Endodermal cell (in vitro differentiated cells): ENCODE results near the gene AARS2. TPM values are rescaled to one million over a fixed set of nuclear protein-coding genes. Genes with fewer than 3 reads are reported as not detected.

ENCODE experiments used
- DNase-seq: peaks from one replicate; pipeline ENCODE4 v3.0.0-alpha.2; 2017
- H3K27ac ChIP-seq: 2 replicates; pipeline ENCODE4 v1.5.1; 2013; ENCODE audit warnings: mild to moderate bottlenecking, low read depth, low read length, moderate library complexity
- H3K27me3 ChIP-seq: 2 replicates; pipeline ENCODE4 v1.6.1; 2013; ENCODE audit warnings: mild to moderate bottlenecking, low read length, moderate library complexity; ENCODE audit not compliant: insufficient read depth, control insufficient read depth, poor library complexity, severe bottlenecking
- H3K36me3 ChIP-seq: 2 replicates; pipeline ENCODE4 v1.7.0; 2013; ENCODE audit warnings: mild to moderate bottlenecking, low read length, moderate library complexity; ENCODE audit not compliant: control insufficient read depth, insufficient read depth
- H3K4me1 ChIP-seq: one replicate; pipeline ENCODE4 v1.7.0; 2013; ENCODE audit warnings: low read length; ENCODE audit not compliant: control insufficient read depth, insufficient read depth
- H3K4me3 ChIP-seq: 2 replicates; pipeline ENCODE4 v1.5.1; 2013; ENCODE audit warnings: mild to moderate bottlenecking, low read length, moderate library complexity
- H3K9ac ChIP-seq: 2 replicates; pipeline ENCODE4 v1.6.1; 2013; ENCODE audit warnings: mild to moderate bottlenecking, low read length, moderate library complexity; ENCODE audit not compliant: poor library complexity, severe bottlenecking; ENCODE audit errors: extremely low read depth
- H3K9me3 ChIP-seq: 2 replicates; pipeline ENCODE4 v1.6.1; 2013; ENCODE audit warnings: mild to moderate bottlenecking, low read length, moderate library complexity; ENCODE audit not compliant: control insufficient read depth
- H3K27ac Mint-ChIP-seq: 2 replicates; pipeline ENCODE4 v1.8.0; 2020; ENCODE audit warnings: mixed read lengths
- H3K27me3 Mint-ChIP-seq: 2 replicates; pipeline ENCODE4 v1.8.0; 2021; ENCODE audit warnings: mild to moderate bottlenecking, mixed read lengths; ENCODE audit not compliant: insufficient read depth
- H3K36me3 Mint-ChIP-seq: 2 replicates; pipeline ENCODE4 v1.8.0; 2020; ENCODE audit warnings: low read depth, mixed read lengths
- H3K4me1 Mint-ChIP-seq: 2 replicates; pipeline ENCODE4 v1.8.0; 2020; ENCODE audit warnings: mixed read lengths
- H3K4me3 Mint-ChIP-seq: 2 replicates; pipeline ENCODE4 v1.8.0; 2020; ENCODE audit warnings: mild to moderate bottlenecking, moderate library complexity, mixed read lengths
- H3K9me3 Mint-ChIP-seq: 2 replicates; pipeline ENCODE4 v1.8.0; 2020; ENCODE audit warnings: mild to moderate bottlenecking, mixed read lengths
- WGBS, 2 experiments: methylation state at CpG; one replicate each; pipeline versions ENCODE4 v1.1.5 to v1.1.7; 2013; ENCODE audit warnings: missing lambda C conversion rate in 2 of 2, mixed read lengths in 1 of 2; ENCODE audit not compliant: insufficient coverage in 1 of 2, insufficient read length in 1 of 2; 5-methylcytosine and 5-hydroxymethylcytosine counted together
- total RNA-seq, 2 donors: library from RNA; stranded (reverse); fragmentation: NEBNext Ultra II Directional in 1 of 2; extraction: Animal tissue kit (Norgen Biotek cat#: 25700) in 1 of 2; gene quantifications; 2 replicates in 1 of 2; 3 replicates in 1 of 2; pipeline ENCODE4 v1.2.1, GENCODE V29; 2021
- TF ChIP-seq, protein P1 (sequence below): fragments of 200-600 bp; sonication (generic); conservative IDR thresholded peaks from 2 replicates; pipeline ENCODE4 v1.5.0; 2021; ENCODE audit warnings: antibody characterized with exemption, mild to moderate bottlenecking

The AARS2 gene
- total RNA-seq, 2 donors from 2014 or later, result 22.9 to 24.7 TPM

DNA sequence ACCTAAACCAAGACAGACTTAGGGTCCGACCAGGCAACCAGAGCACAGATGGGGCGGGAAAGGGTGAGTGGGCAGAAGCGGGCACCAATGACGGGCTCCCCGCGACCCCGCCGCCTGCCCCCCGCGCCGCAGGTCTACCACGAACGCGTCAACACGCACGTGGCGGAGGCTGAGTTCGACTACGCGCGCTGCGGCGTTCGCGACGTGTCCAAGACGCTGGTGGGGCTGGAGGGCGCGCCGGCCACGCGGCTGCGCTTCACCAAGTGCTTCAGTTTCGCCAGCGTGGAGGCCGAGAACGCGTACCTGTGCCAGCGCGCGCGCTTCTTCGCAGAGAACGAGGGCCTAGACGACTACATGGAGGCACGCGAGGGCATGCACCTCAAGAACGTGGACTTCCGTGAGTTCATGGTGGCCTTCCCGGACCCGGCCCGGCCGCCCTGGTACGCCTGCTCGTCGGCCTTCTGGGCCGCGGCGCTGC is 37.8 kb downstream of the AARS2 start:
- peaks cover 85% of the 10 kb centered on the region for H3K27me3 Mint-ChIP-seq
- no peaks in the 10 kb centered on the region for H3K36me3 ChIP-seq
- peaks cover 89% of the 10 kb centered on the region for H3K27me3 ChIP-seq
- DNase-seq, result no peak
- peaks cover 2% of the 10 kb centered on the region for H3K36me3 Mint-ChIP-seq
- H3K9me3 ChIP-seq, result no peaks in the 10 kb centered on the region
- H3K27ac ChIP-seq, result no peak overlapping the region
- peaks cover 3% of the 10 kb centered on the region for H3K4me1 Mint-ChIP-seq
- 91 to 98% methylated on average over 53 to 59 of the region's 59 CpGs for WGBS, 2 experiments
- H3K27ac Mint-ChIP-seq, result no peak overlapping the region
- H3K4me3 Mint-ChIP-seq, result no peak overlapping the region
- no peak overlapping the region for H3K9ac ChIP-seq
- TF ChIP-seq, protein P1, sequence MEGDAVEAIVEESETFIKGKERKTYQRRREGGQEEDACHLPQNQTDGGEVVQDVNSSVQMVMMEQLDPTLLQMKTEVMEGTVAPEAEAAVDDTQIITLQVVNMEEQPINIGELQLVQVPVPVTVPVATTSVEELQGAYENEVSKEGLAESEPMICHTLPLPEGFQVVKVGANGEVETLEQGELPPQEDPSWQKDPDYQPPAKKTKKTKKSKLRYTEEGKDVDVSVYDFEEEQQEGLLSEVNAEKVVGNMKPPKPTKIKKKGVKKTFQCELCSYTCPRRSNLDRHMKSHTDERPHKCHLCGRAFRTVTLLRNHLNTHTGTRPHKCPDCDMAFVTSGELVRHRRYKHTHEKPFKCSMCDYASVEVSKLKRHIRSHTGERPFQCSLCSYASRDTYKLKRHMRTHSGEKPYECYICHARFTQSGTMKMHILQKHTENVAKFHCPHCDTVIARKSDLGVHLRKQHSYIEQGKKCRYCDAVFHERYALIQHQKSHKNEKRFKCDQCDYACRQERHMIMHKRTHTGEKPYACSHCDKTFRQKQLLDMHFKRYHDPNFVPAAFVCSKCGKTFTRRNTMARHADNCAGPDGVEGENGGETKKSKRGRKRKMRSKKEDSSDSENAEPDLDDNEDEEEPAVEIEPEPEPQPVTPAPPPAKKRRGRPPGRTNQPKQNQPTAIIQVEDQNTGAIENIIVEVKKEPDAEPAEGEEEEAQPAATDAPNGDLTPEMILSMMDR, result no peak
- no peak overlapping the region for H3K4me3 ChIP-seq
- H3K9me3 Mint-ChIP-seq, result no peaks in the 10 kb centered on the region
- no peaks in the 10 kb centered on the region for H3K4me1 ChIP-seq

DNA sequence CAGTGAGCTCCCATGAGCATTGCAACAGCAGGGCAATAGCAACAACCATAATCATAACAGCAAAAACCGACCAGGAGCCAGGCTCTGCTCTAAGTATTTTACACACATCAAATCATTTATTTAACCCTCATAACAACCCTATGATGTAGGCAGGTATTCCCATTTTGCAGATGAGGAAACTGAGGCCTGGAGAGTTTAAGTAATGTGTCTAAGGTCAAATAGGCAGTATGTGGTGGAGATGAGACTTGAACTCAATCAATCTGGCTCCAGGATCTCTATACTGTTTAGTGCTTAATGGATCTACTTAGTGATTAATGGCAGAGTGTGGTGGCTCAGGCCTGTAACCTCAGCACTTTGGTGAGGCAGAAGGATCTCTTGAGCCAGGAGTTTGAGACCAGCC is 39.5 kb downstream of the AARS2 start:
- Mint-ChIP-seq H3K4me1 (peaks cover 3% of the 10 kb centered on the region), H3K9me3 (no peaks in the 10 kb centered on the region), H3K36me3 (peaks cover 2% of the 10 kb centered on the region), H3K4me3 (no peak overlapping the region), H3K27me3 (peaks cover 85% of the 10 kb centered on the region), H3K27ac (no peak overlapping the region)
- Histone ChIP-seq H3K9ac (no peak overlapping the region), H3K36me3 (no peaks in the 10 kb centered on the region), H3K4me1 (no peaks in the 10 kb centered on the region), H3K4me3 (no peak overlapping the region), H3K27me3 (peaks cover 89% of the 10 kb centered on the region), H3K9me3 (no peaks in the 10 kb centered on the region), H3K27ac (no peak overlapping the region)
- DNase-seq, result no peak
- TF ChIP-seq, protein P1, result no peak
- 75% methylated on average over 1 of the region's 1 CpG; no CpG with 5 or more reads in 1 of the 2 experiments for WGBS, 2 experiments

DNA sequence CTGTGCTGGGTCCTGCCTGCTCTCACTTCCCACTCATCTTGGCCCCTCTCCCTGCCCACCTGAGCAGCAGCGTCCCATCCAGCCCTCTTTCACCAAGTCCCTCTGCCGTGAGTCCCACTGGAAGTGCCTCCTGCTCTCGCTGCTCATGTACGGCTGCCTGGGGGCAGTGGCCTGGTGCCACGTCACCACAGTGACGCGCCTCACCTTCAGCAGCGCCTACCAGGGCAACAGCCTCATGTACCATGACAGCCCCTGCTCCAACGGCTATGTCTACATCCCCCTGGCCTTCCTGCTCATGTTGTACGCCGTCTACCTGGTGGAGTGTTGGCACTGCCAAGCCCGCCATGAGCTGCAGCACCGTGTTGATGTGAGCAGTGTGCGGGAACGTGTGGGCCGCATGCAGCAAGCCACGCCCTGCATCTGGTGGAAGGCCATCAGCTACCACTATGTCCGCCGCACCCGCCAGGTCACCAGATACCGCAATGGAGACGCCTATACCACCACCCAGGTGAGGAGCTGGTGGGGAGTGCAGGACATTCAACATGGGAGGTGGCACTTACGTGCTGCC is 40.1 kb downstream of the AARS2 start:
- H3K36me3 Mint-ChIP-seq, result peaks cover 2% of the 10 kb centered on the region

More for the DNA sequence above, 40.1 kb downstream of the AARS2 start:
- Histone ChIP-seq H3K27ac (no peak overlapping the region), H3K9me3 (no peaks in the 10 kb centered on the region), H3K9ac (no peak overlapping the region), H3K27me3 (peaks cover 89% of the 10 kb centered on the region), H3K36me3 (no peaks in the 10 kb centered on the region), H3K4me3 (no peak overlapping the region), H3K4me1 (no peaks in the 10 kb centered on the region)
- no peak for DNase-seq
- WGBS, 2 experiments, result 90 to 94% methylated on average over 20 to 23 of the region's 23 CpGs
- TF ChIP-seq, protein P1, result no peak
- Mint-ChIP-seq H3K4me3 (no peak overlapping the region), H3K27ac (no peak overlapping the region), H3K27me3 (peaks cover 85% of the 10 kb centered on the region), H3K4me1 (peaks cover 3% of the 10 kb centered on the region), H3K9me3 (no peaks in the 10 kb centered on the region)
